HEK293T (cell line): ENCODE data around the gene IGSF21.

Experiments used
- CTCF ChIA-PET: fragments of 350-600 bp; formaldehyde crosslinking; extraction: SDS; loops from one replicate; lab custom pipeline; 2021; ENCODE audit warnings: antibody characterized with exemption, inconsistent platforms; lab: Yijun Ruan, JAX
- POLR2A ChIA-PET: fragments of 350-600 bp; formaldehyde crosslinking; extraction: SDS; loops from one replicate; lab custom pipeline; 2020; ENCODE audit warnings: antibody characterized with exemption, inconsistent platforms; lab: Yijun Ruan, JAX
- DNase-seq: peaks from one replicate; pipeline ENCODE4 v3.0.0; 2012; ENCODE audit warnings: mixed read lengths; ENCODE audit errors: extremely low spot score
- ARNT ChIP-seq: fragments of 450-650 bp; IDR thresholded peaks from 2 replicates; pipeline ENCODE4 v1.6.1; 2017; ENCODE audit warnings: mild to moderate bottlenecking
- BHLHE40 ChIP-seq: fragments of 450-650 bp; IDR thresholded peaks from 2 replicates; pipeline ENCODE4 v1.6.1; 2016; ENCODE audit warnings: mild to moderate bottlenecking, moderate library complexity, borderline replicate concordance
- CTBP1 ChIP-seq: fragments of 450-650 bp; IDR thresholded peaks from 2 replicates; pipeline ENCODE4 v1.6.1; 2016; ENCODE audit warnings: borderline replicate concordance
- ELF4 ChIP-seq: fragments of 450-650 bp; IDR thresholded peaks from 2 replicates; pipeline ENCODE4 v1.6.1; 2017; ENCODE audit warnings: antibody characterized with exemption
- FOXA1 ChIP-seq: fragments of 450-650 bp; IDR thresholded peaks from 2 replicates; pipeline ENCODE4 v1.6.1; 2016; ENCODE audit warnings: mild to moderate bottlenecking
- FOXK2 ChIP-seq: fragments of 450-650 bp; IDR thresholded peaks from 2 replicates; pipeline ENCODE4 v1.6.1; 2016; ENCODE audit warnings: mild to moderate bottlenecking
- FOXM1 ChIP-seq: fragments of 450-650 bp; IDR thresholded peaks from 2 replicates; pipeline ENCODE4 v1.6.1; 2017; ENCODE audit warnings: mild to moderate bottlenecking, borderline replicate concordance
- HDGF ChIP-seq: fragments of 450-650 bp; IDR thresholded peaks from 2 replicates; pipeline ENCODE4 v1.6.1; 2017; ENCODE audit warnings: antibody characterized with exemption, borderline replicate concordance
- L3MBTL2 ChIP-seq: fragments of 450-650 bp; conservative IDR thresholded peaks from 2 replicates; pipeline ENCODE4 v1.6.1; 2016; ENCODE audit warnings: mild to moderate bottlenecking
- LEF1 ChIP-seq: fragments of 450-650 bp; IDR thresholded peaks from 2 replicates; pipeline ENCODE4 v1.6.1; 2017; ENCODE audit warnings: mild to moderate bottlenecking, borderline replicate concordance
- NFRKB ChIP-seq: fragments of 450-650 bp; IDR thresholded peaks from 2 replicates; pipeline ENCODE4 v1.6.1; 2016; ENCODE audit warnings: mild to moderate bottlenecking, moderate library complexity
- PKNOX1 ChIP-seq: fragments of 450-650 bp; IDR thresholded peaks from 2 replicates; pipeline ENCODE4 v1.6.1; 2016
- SP1 ChIP-seq: fragments of 450-650 bp; IDR thresholded peaks from 2 replicates; pipeline ENCODE4 v1.6.1; 2017
- SUZ12 ChIP-seq: fragments of 450-650 bp; IDR thresholded peaks from 2 replicates; pipeline ENCODE4 v1.6.1; 2016; ENCODE audit warnings: mild to moderate bottlenecking
- TARDBP ChIP-seq: fragments of 450-650 bp; IDR thresholded peaks from 2 replicates; pipeline ENCODE4 v1.6.1; 2016
- ZNF384 ChIP-seq: fragments of 450-650 bp; IDR thresholded peaks from 2 replicates; pipeline ENCODE4 v1.6.1; 2016

Gene IGSF21

GRCh38 chr1:18253093-18253492 lies 145.5 kb downstream of the IGSF21 start:
- POLR2A ChIA-PET, result no interaction called here
- DNase-seq, result no peak
- CTCF ChIA-PET, result interaction anchor here (1.1 kb wide), 1 partner anchor 19 kb away, joined by 3 read pairs; no protein-coding TSS in a partner anchor
- TF ChIP-seq FOXK2, result no peak

GRCh38 chr1:18256282-18257235 lies 149.0 kb downstream of the IGSF21 start:
- ChIA-PET CTCF (interaction anchor here (1.1 kb wide), 1 partner anchor 21 kb away, joined by 3 read pairs; no protein-coding TSS in a partner anchor), POLR2A (no interaction called here)
- peak; percentile 71 for DNase-seq
- TF ChIP-seq NFRKB, result no peak
- no peak for TF ChIP-seq SP1
- TF ChIP-seq FOXK2, result no peak
- TF ChIP-seq ZNF384, result no peak
- TF ChIP-seq ELF4, result no peak
- TF ChIP-seq HDGF, result no peak
- no peak for TF ChIP-seq BHLHE40
- no peak for TF ChIP-seq CTBP1
- TF ChIP-seq TARDBP, result no peak
- no peak for TF ChIP-seq FOXA1
- no peak for TF ChIP-seq SUZ12
- no peak for TF ChIP-seq L3MBTL2
- no peak for TF ChIP-seq ARNT
- no peak for TF ChIP-seq PKNOX1

GRCh38 chr1:18257778-18258177 lies 150.2 kb downstream of the IGSF21 start:
- ChIA-PET CTCF (no interaction called here), POLR2A (no interaction called here)
- DNase-seq, result no peak
- TF ChIP-seq PKNOX1 (no peak), HDGF (no peak), SUZ12 (no peak), L3MBTL2 (no peak), ELF4 (no peak), FOXA1 (no peak)

GRCh38 chr1:18261891-18262290 lies 154.3 kb downstream of the IGSF21 start:
- DNase-seq, result no peak
- no peak for TF ChIP-seq CTBP1
- no peak for TF ChIP-seq SP1
- no peak for TF ChIP-seq LEF1
- TF ChIP-seq FOXK2, result no peak
- no peak for TF ChIP-seq L3MBTL2
- no peak for TF ChIP-seq FOXM1
- no peak for TF ChIP-seq NFRKB
- no peak for TF ChIP-seq TARDBP
- TF ChIP-seq HDGF, result no peak
- no peak for TF ChIP-seq ARNT
- TF ChIP-seq ZNF384, result no peak
- TF ChIP-seq FOXA1, result no peak
- TF ChIP-seq PKNOX1, result no peak
- no peak for TF ChIP-seq ELF4
- no peak for TF ChIP-seq BHLHE40
- no peak for TF ChIP-seq SUZ12
- ChIA-PET POLR2A (no interaction called here), CTCF (no interaction called here)

- CTCF ChIA-PET, result no interaction called here
- DNase-seq, result no peak
- POLR2A ChIA-PET, result no interaction called here
- no peak for TF ChIP-seq L3MBTL2
- no peak for TF ChIP-seq FOXM1
- no peak for TF ChIP-seq SUZ12
- TF ChIP-seq HDGF, result no peak
- TF ChIP-seq LEF1, result no peak
- TF ChIP-seq FOXA1, result no peak
- no peak for TF ChIP-seq ELF4
- TF ChIP-seq TARDBP, result no peak
- TF ChIP-seq CTBP1, result no peak
- no peak for TF ChIP-seq ARNT
- TF ChIP-seq ZNF384, result no peak
- no peak for TF ChIP-seq FOXK2
- TF ChIP-seq NFRKB, result no peak
- no peak for TF ChIP-seq BHLHE40
- TF ChIP-seq SP1, result no peak
- no peak for TF ChIP-seq PKNOX1
These were observed 155.1 kb downstream of the IGSF21 start for GRCh38 chr1:18262726-18263125.

- DNase-seq, result no peak
- ChIA-PET POLR2A (no interaction called here), CTCF (no interaction called here)
- TF ChIP-seq CTBP1, result no peak
- TF ChIP-seq ELF4, result no peak
- TF ChIP-seq FOXM1, result no peak
- no peak for TF ChIP-seq NFRKB
- no peak for TF ChIP-seq TARDBP
- no peak for TF ChIP-seq PKNOX1
- no peak for TF ChIP-seq ZNF384
- no peak for TF ChIP-seq FOXK2
- TF ChIP-seq ARNT, result no peak
- no peak for TF ChIP-seq L3MBTL2
- TF ChIP-seq FOXA1, result no peak
- TF ChIP-seq BHLHE40, result no peak
- no peak for TF ChIP-seq SUZ12
- TF ChIP-seq LEF1, result no peak
These were observed 156.0 kb downstream of the IGSF21 start for GRCh38 chr1:18263547-18264120.
